Ishikawa (cell line): ENCODE measurements around the gene CFTR.

Experiments used
- EGR1 ChIP-seq: IDR thresholded peaks from 2 replicates; pipeline ENCODE4 v1.6.1; 2012
- EP300 ChIP-seq: IDR thresholded peaks from 2 replicates; pipeline ENCODE4 v1.6.1; 2012; ENCODE audit warnings: borderline replicate concordance
- MAX ChIP-seq: IDR thresholded peaks from 2 replicates; pipeline ENCODE4 v1.6.1; 2012
- NFIC ChIP-seq: IDR thresholded peaks from 2 replicates; pipeline ENCODE4 v1.6.1; 2012
- RAD21 ChIP-seq: IDR thresholded peaks from 2 replicates; pipeline ENCODE4 v1.6.1; 2012; ENCODE audit warnings: low read depth
- REST ChIP-seq: IDR thresholded peaks from 2 replicates; pipeline ENCODE4 v1.6.1; 2012; ENCODE audit warnings: low read depth, mild to moderate bottlenecking
- TAF1 ChIP-seq: IDR thresholded peaks from 2 replicates; pipeline ENCODE4 v1.6.1; 2012; ENCODE audit warnings: low read depth, mild to moderate bottlenecking
- TEAD4 ChIP-seq: IDR thresholded peaks from 2 replicates; pipeline ENCODE4 v1.6.1; 2012
- ZBTB7A ChIP-seq: IDR thresholded peaks from 2 replicates; pipeline ENCODE4 v1.6.1; 2012; ENCODE audit warnings: low read depth

DNA sequence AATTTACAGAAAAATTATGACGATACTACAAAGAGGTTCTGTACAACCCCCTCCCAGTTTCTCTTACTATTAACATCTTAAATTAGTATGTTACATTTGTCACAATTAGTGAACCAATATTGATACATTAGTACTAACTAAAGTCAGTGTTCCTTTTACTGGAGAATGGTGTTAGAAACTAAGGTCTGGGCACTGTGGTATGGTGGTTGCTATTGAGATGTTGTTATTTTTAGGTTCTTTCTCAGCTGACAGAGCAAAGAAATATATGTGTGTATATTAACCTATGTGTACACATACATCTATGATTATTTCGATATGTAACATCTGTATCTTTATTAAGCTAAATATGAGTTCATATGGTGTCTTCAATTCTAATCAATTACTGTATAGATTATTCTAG is 11.7 kb upstream of the CFTR start:
- TF ChIP-seq RAD21 (no peak), EP300 (no peak), TAF1 (no peak), ZBTB7A (no peak), MAX (no peak), REST (no peak), EGR1 (no peak), NFIC (no peak), TEAD4 (no peak)
